Measurements from ENCODE around the gene BHLHE40. TPM values are rescaled to one million over a fixed set of nuclear protein-coding genes. Genes with fewer than 3 reads are reported as not detected.

BHLHE40 gene
- polyA plus RNA-seq, 2 of the 4 experiments (the other 2 are of a cell fraction) = 102 to 160 TPM

DNA sequence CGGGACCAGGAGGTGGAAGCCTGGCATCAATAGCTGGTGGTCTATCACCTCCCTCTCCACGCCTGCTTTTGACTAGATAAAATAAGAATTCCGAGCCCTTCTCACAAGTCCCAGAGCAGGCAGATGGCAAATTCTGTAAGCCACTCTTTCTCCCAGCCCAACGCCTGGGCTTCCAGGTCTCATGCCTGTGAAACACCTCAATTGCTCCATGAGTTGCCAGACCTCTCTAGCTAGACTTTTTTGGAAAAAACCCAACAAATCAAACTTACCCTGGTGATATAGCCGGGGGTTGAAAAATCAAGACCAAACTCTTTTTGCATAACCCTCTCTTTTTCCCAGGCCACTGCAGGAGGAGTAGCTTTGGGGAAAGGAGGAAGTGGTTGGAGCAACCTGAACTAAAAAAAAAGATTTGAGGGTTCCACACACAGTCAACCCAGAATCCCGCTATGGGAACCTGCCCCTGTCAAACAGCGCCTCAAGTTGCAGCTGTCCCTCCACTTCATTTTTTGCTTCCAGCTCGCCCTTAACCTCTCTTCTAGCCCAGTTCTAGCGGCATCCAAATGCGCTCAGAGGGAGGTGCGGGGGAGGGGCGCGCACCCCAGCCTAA, 7.0 kb downstream of the BHLHE40 start:
- FAIRE-seq (no peak), ATAC-seq (peak; percentile 33 to 40), DNase-seq (ENCODE audit: low read depth in 1 of 2, low spot score in 1 of 2) (no peak)
- no peaks in the 10 kb centered on the region for H3K9me3 ChIP-seq
- TF ChIP-seq SMC3 (IDR thresholded peaks at IDR 0.05) (no peak; the same call in 2 of the 3 replicates), MAFK (IDR thresholded peaks at IDR 0.05; ENCODE audit: partially characterized antibody) (no peak), TFCP2L1 (CRISPR knock-in tag; IDR thresholded peaks at IDR 0.05) (no peak; the same call in 1 of the 2 replicates), FOSB (CRISPR knock-in tag; IDR thresholded peaks at IDR 0.05) (no peak), MAX (IDR thresholded peaks at IDR 0.05) (no peak), REST (IDR thresholded peaks at IDR 0.05) (0 out of 2 replicates have a peak, but pooled peaks have one; percentile 2), ZSCAN20 (CRISPR knock-in tag; IDR thresholded peaks at IDR 0.05) (no peak), ZFP36 (IDR thresholded peaks at IDR 0.05; ENCODE audit: borderline replicate concordance, partially characterized antibody) (no peak), EHF (CRISPR knock-in tag; IDR thresholded peaks at IDR 0.05) (no peak), NPAS2 (CRISPR knock-in tag; IDR thresholded peaks at IDR 0.05; ENCODE audit: borderline replicate concordance) (no peak), BHLHE40 (IDR thresholded peaks at IDR 0.05; ENCODE audit: low read depth, low read length) (peak; percentile 28; the same call in 1 of the 2 replicates), ESRRA (IDR thresholded peaks at IDR 0.05; ENCODE audit: borderline replicate concordance, low read length) (no peak; the same call in 1 of the 2 replicates), CEBPB (IDR thresholded peaks at IDR 0.05) (no peak), PBX3 (IDR thresholded peaks at IDR 0.05) (no peak), EHMT2 (IDR thresholded peaks at IDR 0.05; ENCODE audit: low read depth) (no peak), MAZ (IDR thresholded peaks at IDR 0.05; ENCODE audit: borderline replicate concordance, low read depth, low read length) (no peak), RARB (CRISPR knock-in tag; IDR thresholded peaks at IDR 0.05) (peak; percentile 15; the same call in 1 of the 2 replicates), NR3C1 (IDR thresholded peaks at IDR 0.05) (no peak), HEYL (CRISPR knock-in tag; IDR thresholded peaks at IDR 0.05) (no peak), POLR2AphosphoS2 (conservative IDR thresholded peaks at IDR 0.05; ENCODE audit: low read length) (peak; percentile 79; the same call in 1 of the 2 replicates)
- CTCF ChIA-PET = interaction anchor here (0.6 to 17.8 kb wide), 10 partner anchors 10 to 877 kb away, joined by 3 to 602 read pairs (median 4); no protein-coding TSS in a partner anchor
- H3K4me2 ChIP-seq = peak overlapping the region; percentile 93
- POLR2A ChIA-PET = interaction anchor here (0.6 to 13.9 kb wide), 11 partner anchors 8 to 275 kb away, joined by 3 to 367 read pairs (median 9); partner anchors contain the start of gene BHLHE40
- 2% methylated on average over 13 of the region's 13 CpGs for WGBS (ENCODE audit: missing lambda C conversion rate)
- 0 out of 3 replicates have a peak overlapping the region, but pooled peaks have one; percentile 16 for H3K4me3 ChIP-seq
- H3K27ac ChIP-seq = peak overlapping the region; percentile 96 to 98
- peaks cover 60% of the 10 kb centered on the region for H3K4me1 ChIP-seq

GRCh38 chr3:4986782-4987537, 7.7 kb downstream of the BHLHE40 start:
- Histone ChIP-seq H3K27ac (peak overlapping the region; percentile 96 to 98), H3K9me3 (no peaks in the 10 kb centered on the region), H3K4me2 (peak overlapping the region; percentile 93), H3K4me1 (peaks cover 60% of the 10 kb centered on the region), H3K4me3 (0 out of 3 replicates have a peak overlapping the region, but pooled peaks have one; percentile 16)
- DNase-seq (ENCODE audit: low read depth in 1 of 2, low spot score in 1 of 2) (peak; percentile 91 to 100), ATAC-seq (peak; percentile 73 to 83), FAIRE-seq (no peak)
- ChIA-PET CTCF (interaction anchor here (0.6 to 17.8 kb wide), 9 partner anchors 10 to 876 kb away, joined by 3 to 602 read pairs (median 4); no protein-coding TSS in a partner anchor), POLR2A (interaction anchor here (0.8 to 13.9 kb wide), 9 partner anchors 8 to 275 kb away, joined by 3 to 367 read pairs (median 9); partner anchors contain the start of gene BHLHE40)
- 5% methylated on average over 15 of the region's 44 CpGs for WGBS (ENCODE audit: missing lambda C conversion rate)
- TF ChIP-seq ZFP36 (IDR thresholded peaks at IDR 0.05; ENCODE audit: borderline replicate concordance, partially characterized antibody) (peak; percentile 78), BCL3 (IDR thresholded peaks at IDR 0.05) (peak; percentile 97), PHF8 (IDR thresholded peaks at IDR 0.05; ENCODE audit: borderline replicate concordance, low read depth) (no peak), RFX5 (IDR thresholded peaks at IDR 0.05) (no peak), JUNB (IDR thresholded peaks at IDR 0.05) (peak; percentile 90), CHD2 (IDR thresholded peaks at IDR 0.05; ENCODE audit: low read length, partially characterized antibody) (peak; percentile 71), ZC3H11A (IDR thresholded peaks at IDR 0.05) (no peak), CEBPB (IDR thresholded peaks at IDR 0.05) (peak; percentile 51 to 88; a peak in 3 of 4 replicates), ZNF302 (CRISPR knock-in tag; IDR thresholded peaks at IDR 0.05) (no peak)
